ENCODE data around the gene PLEKHH2. TPM values are rescaled to one million over a fixed set of nuclear protein-coding genes. Genes with fewer than 3 reads are reported as not detected.
A peak's percentile ranks its signal among the peaks of the same experiment; 100 is the strongest.

Gene PLEKHH2
- total and polyA plus RNA-seq, 2 of the 13 experiments (the other 11 are each of a cell fraction or from before 2014, with no cell fraction given) = 1.1 to 3.0 TPM

DNA sequence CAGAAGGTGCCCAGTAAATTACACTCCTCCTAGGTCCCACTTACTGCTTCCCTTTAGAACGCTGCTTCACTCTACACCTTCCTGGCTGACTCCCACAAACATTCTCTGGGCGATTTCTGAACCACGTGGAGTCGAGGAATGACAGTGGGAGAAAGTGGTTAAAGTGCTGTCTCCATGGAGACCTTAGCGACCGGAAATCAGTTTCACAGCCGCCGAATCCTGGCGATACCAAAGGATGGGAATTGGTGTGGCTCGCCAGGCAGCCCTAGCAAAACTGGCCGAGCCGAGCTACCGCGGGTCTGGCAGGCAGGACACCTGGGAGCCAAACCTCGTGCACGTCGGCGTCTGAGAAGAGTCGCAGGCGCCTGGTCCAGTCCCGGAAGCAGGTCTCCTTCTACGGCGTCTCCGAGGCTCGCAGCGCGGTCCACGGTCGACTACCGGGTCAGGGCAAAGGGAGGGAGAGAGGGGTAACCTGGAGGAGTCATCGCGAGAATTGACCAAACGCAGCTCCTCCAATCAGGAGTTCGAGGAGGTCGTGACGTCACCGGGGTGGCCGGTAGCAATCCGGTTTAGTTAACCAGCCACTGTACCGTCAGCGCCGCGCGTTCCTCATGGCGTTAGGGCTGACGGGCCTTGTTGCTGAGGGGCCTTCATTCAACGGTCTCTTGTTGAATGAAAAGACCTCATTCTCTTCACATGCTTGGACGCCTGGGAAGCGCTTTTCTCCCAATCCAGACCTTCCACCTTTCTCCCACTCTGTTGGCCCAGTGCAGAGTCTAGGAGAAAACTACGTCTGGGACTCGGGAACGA lies 41.3 kb upstream of the PLEKHH2 start, which contains the start of gene THADA:
Gene THADA (minus strand): TSS at position 436 of the 810 bp plus-strand sequence. CDS start 3,646 bp downstream, outside the sequence.
- Histone ChIP-seq H3K4me2 (ENCODE audit: low read depth, low read length) (peak within 1 kb of the TSS; percentile 86), H3K9ac (ENCODE audit: insufficient read depth, low read depth, low read length) (peak within 1 kb of the TSS; percentile 91), H3K9me3 (ENCODE audit: low read length) (no peaks in the 10 kb centered on the region), H3K79me2 (ENCODE audit: insufficient read depth, low read length) (peaks cover 19% of the 10 kb centered on the region), H3K27me3 (ENCODE audit: control insufficient read depth in 1 of 2, insufficient read depth in 2 of 2, low read length in 2 of 2) (no peaks in the 10 kb centered on the region; a peak in 1 of 5 replicates), H3K36me3 (replicated peaks in 1 of 2; ENCODE audit: control insufficient read depth in 1 of 2, insufficient read depth in 2 of 2, low read length in 2 of 2) (peaks cover 2 to 4% of the 10 kb centered on the region in 2 experiments; a peak in 2 of 5 replicates), H2AFZ (ENCODE audit: low read length) (peak within 1 kb of the TSS; percentile 82), H3K27ac (ENCODE audit: extremely low read length, insufficient read depth, low read length) (peak within 1 kb of the TSS; percentile 93), H3K4me1 (ENCODE audit: insufficient read depth, low read length) (peaks cover 36% of the 10 kb centered on the region), H3K4me3 (replicated peaks in 1 of 3; ENCODE audit: insufficient read depth in 1 of 3, low read depth in 2 of 3, low read length in 3 of 3) (peak within 1 kb of the TSS; percentile 68 to 83 (median 75)), H4K20me1 (ENCODE audit: insufficient read depth, low read length) (no peaks in the 10 kb centered on the region)
- DNase-seq (ENCODE audit: low spot score) (peak; percentile 99), FAIRE-seq (peak; percentile 86), ATAC-seq (peak; percentile 97)
- 1% methylated on average over 42 of the region's 52 CpGs for WGBS (ENCODE audit: low lambda C conversion rate)
- in situ Hi-C loops (cut with HindIII; ENCODE audit: extremely low pct_ligation_motif_present, low pct_unique_long_range_greater_than_20kb) = no loop called here
- intact Hi-C loops (cut with micrococcal nuclease; ENCODE audit: unreplicated experiment) = loop anchor here (1.0 to 2.0 kb wide), 2 partner anchors 13 to 785 kb away; no protein-coding TSS in a partner anchor
- CTCF ChIA-PET (ENCODE audit: low intra/inter-chr PET ratio, low total read pairs) = interaction anchor here (1.0 to 2.8 kb wide), 3 partner anchors 10 to 17 kb away, joined by 4 to 29 read pairs (median 5); no protein-coding TSS in a partner anchor
- BruUV-seq (replicated peaks) = TSS peak; percentile 81
- POLR2A ChIA-PET = interaction anchor here (0.6 to 2.2 kb wide), 39 partner anchors 9 to 803 kb away, joined by 3 to 46 read pairs (median 4); partner anchors contain the start of genes C1GALT1C1L, DYNC2LI1, HAAO and PLEKHH2
- peak; percentile 43; the same call in 1 of the 2 replicates for TF ChIP-seq RCOR2 (CRISPR knock-in tag; IDR thresholded peaks at IDR 0.05)
- TF ChIP-seq ZNF709 (CRISPR knock-in tag; IDR thresholded peaks at IDR 0.05) = peak; percentile 91
- TF ChIP-seq ZNF256 (CRISPR knock-in tag; conservative IDR thresholded peaks at IDR 0.05) = 0 out of 2 replicates have a peak, but pooled peaks have one; percentile 49
- TF ChIP-seq, protein P1, sequence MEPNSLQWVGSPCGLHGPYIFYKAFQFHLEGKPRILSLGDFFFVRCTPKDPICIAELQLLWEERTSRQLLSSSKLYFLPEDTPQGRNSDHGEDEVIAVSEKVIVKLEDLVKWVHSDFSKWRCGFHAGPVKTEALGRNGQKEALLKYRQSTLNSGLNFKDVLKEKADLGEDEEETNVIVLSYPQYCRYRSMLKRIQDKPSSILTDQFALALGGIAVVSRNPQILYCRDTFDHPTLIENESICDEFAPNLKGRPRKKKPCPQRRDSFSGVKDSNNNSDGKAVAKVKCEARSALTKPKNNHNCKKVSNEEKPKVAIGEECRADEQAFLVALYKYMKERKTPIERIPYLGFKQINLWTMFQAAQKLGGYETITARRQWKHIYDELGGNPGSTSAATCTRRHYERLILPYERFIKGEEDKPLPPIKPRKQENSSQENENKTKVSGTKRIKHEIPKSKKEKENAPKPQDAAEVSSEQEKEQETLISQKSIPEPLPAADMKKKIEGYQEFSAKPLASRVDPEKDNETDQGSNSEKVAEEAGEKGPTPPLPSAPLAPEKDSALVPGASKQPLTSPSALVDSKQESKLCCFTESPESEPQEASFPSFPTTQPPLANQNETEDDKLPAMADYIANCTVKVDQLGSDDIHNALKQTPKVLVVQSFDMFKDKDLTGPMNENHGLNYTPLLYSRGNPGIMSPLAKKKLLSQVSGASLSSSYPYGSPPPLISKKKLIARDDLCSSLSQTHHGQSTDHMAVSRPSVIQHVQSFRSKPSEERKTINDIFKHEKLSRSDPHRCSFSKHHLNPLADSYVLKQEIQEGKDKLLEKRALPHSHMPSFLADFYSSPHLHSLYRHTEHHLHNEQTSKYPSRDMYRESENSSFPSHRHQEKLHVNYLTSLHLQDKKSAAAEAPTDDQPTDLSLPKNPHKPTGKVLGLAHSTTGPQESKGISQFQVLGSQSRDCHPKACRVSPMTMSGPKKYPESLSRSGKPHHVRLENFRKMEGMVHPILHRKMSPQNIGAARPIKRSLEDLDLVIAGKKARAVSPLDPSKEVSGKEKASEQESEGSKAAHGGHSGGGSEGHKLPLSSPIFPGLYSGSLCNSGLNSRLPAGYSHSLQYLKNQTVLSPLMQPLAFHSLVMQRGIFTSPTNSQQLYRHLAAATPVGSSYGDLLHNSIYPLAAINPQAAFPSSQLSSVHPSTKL (CRISPR knock-in tag; IDR thresholded peaks at IDR 0.05) = peak; percentile 79
- TF ChIP-seq JUND (CRISPR knock-in tag; IDR thresholded peaks at IDR 0.05) = no peak
- peak in 1 of 2 experiments; percentile 36; a peak in 1 of 4 replicates for TF ChIP-seq EP300 (IDR thresholded peaks at IDR 0.05; ENCODE audit: low read depth in 2 of 2, low read length in 2 of 2)
- TF ChIP-seq EP300 (CRISPR knock-in tag; IDR thresholded peaks at IDR 0.05; ENCODE audit: borderline replicate concordance) = peak; percentile 12; the same call in 1 of the 2 replicates
- peak; percentile 74 for TF ChIP-seq FOXA3 (CRISPR knock-in tag; IDR thresholded peaks at IDR 0.05)
- TF ChIP-seq FLYWCH1 (CRISPR knock-in tag; IDR thresholded peaks at IDR 0.05) = no peak
- TF ChIP-seq HES4 (CRISPR knock-in tag; IDR thresholded peaks at IDR 0.05; ENCODE audit: borderline replicate concordance) = peak; percentile 93
- 0 out of 2 replicates have a peak, but pooled peaks have one; percentile 75 for TF ChIP-seq SMARCC2 (IDR thresholded peaks at IDR 0.05)
- TF ChIP-seq ZZZ3 (CRISPR knock-in tag; IDR thresholded peaks at IDR 0.05; ENCODE audit: borderline replicate concordance) = peak; percentile 91
- TF ChIP-seq, protein P2, sequence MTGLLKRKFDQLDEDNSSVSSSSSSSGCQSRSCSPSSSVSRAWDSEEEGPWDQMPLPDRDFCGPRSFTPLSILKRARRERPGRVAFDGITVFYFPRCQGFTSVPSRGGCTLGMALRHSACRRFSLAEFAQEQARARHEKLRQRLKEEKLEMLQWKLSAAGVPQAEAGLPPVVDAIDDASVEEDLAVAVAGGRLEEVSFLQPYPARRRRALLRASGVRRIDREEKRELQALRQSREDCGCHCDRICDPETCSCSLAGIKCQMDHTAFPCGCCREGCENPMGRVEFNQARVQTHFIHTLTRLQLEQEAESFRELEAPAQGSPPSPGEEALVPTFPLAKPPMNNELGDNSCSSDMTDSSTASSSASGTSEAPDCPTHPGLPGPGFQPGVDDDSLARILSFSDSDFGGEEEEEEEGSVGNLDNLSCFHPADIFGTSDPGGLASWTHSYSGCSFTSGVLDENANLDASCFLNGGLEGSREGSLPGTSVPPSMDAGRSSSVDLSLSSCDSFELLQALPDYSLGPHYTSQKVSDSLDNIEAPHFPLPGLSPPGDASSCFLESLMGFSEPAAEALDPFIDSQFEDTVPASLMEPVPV (CRISPR knock-in tag; IDR thresholded peaks at IDR 0.05) = peak; percentile 84; the same call in 1 of the 2 replicates
- TF ChIP-seq XBP1 (CRISPR knock-in tag; IDR thresholded peaks at IDR 0.05) = no peak
- TF ChIP-seq, protein P3, sequence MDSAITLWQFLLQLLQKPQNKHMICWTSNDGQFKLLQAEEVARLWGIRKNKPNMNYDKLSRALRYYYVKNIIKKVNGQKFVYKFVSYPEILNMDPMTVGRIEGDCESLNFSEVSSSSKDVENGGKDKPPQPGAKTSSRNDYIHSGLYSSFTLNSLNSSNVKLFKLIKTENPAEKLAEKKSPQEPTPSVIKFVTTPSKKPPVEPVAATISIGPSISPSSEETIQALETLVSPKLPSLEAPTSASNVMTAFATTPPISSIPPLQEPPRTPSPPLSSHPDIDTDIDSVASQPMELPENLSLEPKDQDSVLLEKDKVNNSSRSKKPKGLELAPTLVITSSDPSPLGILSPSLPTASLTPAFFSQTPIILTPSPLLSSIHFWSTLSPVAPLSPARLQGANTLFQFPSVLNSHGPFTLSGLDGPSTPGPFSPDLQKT (CRISPR knock-in tag; IDR thresholded peaks at IDR 0.05; ENCODE audit: borderline replicate concordance) = no peak; the same call in 1 of the 2 replicates
- TF ChIP-seq ERF (CRISPR knock-in tag; IDR thresholded peaks at IDR 0.05) = peak; percentile 87
- peak; percentile 95 for TF ChIP-seq RFX5 (IDR thresholded peaks at IDR 0.05; ENCODE audit: low read depth, low read length)
